NCI-H2029 treated with DMSO at 0.1 percent for 48 hours (cell line): ENCODE measurements around the gene WDHD1.
"Not testable (repeated sequence)": the region's sequence is repeated elsewhere in the genome, so short reads cannot be mapped to it uniquely, and the experiment has no call there.

ENCODE experiments used
- DNase-seq: peaks from one replicate; lab custom pipeline; 2025; lab: John Stamatoyannopoulos, UW

WDHD1 gene

DNA sequence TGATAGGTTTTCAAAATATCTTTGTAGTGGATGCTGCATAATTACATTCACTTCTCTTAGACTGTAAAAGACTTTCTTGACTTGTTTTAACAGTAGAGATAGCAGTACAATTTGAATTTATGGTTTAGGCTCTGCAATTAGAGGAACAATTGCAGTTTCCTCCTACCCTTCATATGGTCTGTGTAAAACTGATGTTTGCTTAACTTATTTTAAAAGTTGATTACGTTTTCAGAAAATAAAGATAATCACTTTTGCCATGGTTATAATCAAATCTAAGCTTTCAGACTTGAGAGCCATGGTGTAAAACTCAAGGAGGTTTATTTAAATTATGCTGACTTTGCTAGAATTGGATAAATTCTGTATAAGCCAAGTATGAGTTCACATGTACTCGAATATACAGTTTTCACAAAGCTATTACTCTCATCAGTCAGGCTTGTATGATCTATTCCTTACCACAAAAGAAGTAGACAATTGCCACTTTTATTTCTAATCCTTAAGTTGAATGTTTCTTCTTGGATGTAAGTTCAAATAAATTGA, 22.1 kb upstream of the WDHD1 start:
- no peak for DNase-seq

DNA sequence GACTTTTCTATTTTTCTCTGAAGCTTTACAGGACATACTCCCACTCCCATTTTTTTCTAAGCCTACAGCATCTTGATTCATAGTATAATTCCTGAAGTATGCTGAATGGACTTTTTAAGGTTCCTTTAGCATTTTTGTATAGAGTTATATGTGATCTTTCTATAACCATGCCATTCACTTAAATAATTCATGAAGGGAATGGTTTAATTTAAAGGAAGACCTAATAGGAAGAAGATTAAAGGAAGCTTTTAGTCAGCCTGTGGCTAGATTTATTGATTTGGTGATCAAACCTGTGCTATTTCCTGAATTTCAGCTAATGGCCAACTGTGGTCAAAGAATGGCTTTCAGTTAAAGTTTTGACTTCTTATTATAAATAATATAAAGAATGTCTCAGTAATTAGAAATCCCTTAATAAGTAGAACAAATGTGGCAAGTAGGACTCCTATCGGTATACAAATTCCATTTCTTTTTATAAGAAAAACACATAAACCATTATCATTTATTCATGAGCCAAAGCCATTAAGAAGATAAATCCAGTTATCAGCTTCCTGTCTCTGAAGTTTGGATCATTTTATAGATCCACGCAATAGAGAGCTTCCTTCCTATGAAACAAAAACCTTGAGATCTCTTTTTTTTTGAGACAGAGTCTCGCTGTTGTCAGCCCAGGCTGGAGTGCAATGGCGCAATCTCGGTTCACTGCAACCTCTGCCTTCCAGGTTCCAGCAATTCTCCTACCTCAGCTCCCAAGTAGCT, 20.6 kb upstream of the WDHD1 start:
- DNase-seq, result no peak

GRCh38 chr14:55045087-55045486, 18.2 kb upstream of the WDHD1 start:
- DNase-seq, result no peak

DNA sequence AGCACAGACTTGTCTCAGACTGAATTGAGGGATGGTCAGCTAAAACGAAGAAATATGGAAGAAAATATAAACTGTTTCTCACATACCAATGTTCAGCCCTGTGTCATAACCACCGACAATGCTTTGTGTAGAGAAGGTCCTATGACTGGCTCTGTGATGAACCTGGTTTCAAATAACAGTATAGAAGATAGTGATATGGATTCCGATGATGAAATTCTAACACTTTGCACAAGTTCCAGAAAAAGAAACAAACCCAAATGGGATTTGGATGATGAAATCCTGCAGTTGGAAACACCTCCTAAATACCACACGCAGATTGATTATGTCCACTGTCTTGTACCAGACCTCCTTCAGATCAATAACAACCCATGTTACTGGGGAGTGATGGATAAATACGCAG, 16.6 kb upstream of the WDHD1 start:
- no peak for DNase-seq

DNA sequence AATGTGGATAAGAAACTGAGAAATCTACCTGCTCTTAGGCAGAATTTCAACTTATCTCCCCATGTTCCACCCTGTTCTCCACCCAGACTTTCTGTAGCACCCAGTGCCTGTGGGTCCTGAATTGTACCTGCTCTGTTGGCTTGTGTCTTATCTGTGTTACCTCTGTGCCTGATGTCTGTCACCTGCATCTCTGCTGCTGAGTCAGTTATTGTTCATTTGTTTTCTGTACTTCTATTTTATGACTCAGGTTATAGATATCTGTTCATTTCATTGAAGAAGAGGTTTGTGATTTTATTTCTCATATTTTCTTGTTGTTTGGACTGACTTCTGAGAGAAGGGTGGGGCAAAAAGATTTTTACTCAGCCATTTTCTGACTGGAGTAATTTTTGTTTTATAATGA, 11.8 kb upstream of the WDHD1 start:
- no peak for DNase-seq

- DNase-seq, result not testable (repeated sequence)
These were observed 11.1 kb upstream of the WDHD1 start for GRCh38 chr14:55037995-55038394.

GRCh38 chr14:55031190-55031589, 4.3 kb upstream of the WDHD1 start:
- no peak for DNase-seq

DNA sequence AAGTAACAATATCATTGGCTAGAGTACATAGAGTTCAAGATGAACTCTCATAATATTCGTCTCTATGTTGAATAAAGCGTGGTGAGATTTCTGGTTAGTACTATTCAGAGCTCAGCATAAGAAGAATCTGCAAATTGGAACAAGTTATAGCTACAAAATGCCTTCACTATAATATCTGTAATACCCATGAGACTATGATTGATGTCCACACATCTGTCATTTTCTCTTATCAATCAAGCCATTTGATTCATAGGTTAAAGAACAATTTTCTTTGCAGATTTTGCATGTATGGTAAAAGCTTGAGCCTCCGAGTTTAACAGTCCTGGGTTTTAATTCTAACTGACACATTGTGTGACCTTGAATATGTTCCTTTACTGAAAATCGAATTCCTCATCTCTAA, 1.6 kb upstream of the WDHD1 start:
- DNase-seq, result no peak

DNA sequence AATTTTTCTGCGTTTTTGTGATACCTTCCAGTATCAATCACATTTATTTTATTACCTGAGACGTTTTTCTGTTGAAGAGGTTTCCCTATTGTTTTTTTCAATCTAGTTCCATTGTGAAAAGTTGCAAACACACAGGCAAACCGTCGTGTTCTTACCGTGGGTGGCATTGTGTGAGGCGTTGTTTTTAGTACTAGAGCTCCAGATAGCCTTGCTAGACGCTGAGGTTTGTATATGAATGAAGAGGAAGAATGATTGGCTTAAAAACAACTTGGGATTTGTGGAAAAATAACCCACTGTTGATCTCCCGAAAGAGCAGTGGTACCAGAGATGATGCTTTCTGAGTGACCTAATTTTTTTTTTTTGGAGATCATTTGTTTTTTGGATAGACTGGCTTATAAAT, 1.2 kb upstream of the WDHD1 start:
- DNase-seq, result no peak

GRCh38 chr14:55026441-55026792, 482 bp downstream of the WDHD1 start:
- no peak for DNase-seq

DNA sequence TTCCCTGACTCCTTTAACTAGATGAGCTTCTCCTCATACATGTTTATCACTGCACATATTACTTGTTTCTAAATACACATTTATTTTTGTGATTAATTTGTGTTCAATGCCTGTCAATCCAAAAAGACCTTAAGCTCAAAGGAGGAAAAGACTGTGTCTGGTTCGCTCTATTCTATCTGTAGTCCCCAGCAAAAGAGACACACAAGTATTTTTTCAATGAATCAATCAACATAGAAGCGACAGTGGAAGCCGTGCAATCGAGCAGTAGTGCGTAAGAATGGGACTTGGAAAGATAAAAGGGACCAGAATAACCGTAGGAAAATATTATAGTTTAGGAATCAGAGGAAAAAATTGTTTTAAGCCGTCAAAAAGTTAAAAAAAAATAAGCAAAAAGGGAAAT, 951 bp downstream of the WDHD1 start:
- DNase-seq, result no peak

DNA sequence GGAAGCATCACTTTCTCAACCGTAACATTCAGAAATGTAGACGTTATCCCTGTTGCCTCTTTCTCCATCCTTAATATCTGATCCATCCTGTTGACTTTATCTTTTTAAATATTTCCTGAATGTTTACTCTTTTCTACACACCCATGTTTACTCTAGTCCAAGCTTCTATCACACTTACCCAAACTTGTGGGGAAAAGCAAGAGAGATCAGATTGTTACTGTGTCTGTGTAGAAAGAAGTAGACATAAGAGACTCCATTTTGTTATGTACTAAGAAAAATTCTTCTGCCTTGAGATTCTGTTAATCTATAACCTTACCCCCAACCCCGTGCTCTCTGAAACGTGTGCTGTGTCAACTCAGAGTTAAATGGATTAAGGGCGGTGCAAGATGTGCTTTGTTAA, 2.5 kb downstream of the WDHD1 start:
- not testable (repeated sequence) for DNase-seq

DNA sequence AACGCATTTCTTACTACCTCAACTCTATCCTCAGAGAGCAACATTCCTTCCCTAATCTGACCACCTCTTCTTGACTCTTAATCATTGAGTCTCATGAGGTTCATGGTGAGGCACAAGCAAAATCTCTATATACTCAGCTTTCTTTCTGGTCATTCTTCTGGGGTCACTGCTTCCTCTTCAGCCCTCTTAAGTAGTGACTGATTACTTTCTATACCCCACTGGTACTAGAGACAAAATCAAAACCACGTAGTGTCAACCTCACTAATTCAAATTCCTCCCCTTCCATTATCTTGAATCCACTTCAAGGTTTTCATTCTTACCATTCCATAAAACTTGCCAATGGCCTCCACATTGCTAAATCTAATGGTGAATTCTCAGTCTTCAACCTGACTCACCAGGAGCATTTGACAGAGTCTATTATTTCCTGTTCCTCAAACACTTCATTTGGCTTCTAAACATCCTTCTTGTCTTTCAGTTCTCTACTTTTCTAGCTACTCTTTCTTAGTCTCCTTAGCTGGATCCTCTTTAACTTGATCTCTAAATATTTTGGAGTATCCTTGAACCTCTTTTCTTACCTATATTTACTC, 6.8 kb downstream of the WDHD1 start:
- no peak for DNase-seq

GRCh38 chr14:55015006-55015405, 11.9 kb downstream of the WDHD1 start:
- DNase-seq, result no peak

DNA sequence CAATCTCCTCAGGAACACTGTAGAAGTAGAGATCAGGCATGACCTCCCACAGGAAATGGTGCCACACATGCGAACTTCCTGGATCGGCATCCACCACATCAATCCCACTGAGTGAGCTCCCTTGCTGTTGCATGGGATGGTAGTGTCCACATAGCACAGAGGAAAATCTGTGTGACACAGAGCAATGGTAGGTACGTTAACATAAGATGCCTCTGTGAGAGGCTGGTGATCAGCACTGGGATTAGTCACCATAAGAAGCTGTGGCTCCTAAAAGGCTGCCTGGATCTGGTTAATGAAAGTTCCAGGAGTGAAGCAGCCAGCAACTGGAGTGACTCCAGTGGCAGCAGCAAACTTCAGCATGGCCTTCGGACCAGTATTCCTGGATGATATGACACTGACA, 21.8 kb downstream of the WDHD1 start:
- no peak for DNase-seq

GRCh38 chr14:55000381-55000780, 26.5 kb downstream of the WDHD1 start:
- no peak for DNase-seq

DNA sequence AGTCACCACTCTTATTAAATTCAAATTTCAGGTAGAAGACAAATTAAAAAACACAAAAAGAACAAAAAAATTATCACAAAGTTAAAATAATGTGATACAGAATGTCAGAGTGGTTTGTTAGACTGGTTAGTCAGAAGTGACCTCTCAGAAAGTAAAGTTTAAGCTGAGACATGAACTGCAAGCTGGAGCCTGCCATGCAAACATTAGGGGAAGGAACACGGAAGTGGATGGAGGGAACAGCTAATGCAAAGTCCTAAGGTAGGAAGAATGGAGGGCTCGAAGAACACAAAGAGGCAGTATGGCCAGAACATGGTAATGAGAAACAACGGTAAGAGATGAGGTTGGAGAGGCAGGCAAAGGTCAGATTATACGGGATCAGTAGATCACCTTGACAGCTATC, 41.7 kb downstream of the WDHD1 start:
- no peak for DNase-seq

GRCh38 chr14:54981698-54982097, 45.2 kb downstream of the WDHD1 start:
- no peak for DNase-seq

DNA sequence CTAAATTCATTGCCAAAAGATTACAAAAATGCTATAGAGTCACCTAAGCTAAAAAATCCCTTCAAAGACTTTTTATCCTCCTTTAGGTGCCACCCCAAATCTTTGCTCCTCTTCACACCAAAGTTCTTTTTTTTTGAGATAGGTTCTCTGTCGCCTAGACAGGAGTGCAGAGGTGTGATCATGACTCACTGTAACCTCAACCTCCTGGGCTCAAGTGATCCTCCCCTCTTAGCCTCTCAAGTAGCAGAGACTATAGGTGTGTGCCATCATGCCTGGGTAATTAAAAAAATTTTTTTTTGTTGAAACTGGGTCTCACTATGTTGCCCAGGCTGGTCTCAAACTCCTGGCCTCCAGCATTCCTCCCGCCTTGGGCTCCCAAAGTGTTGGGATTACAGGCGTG, 47.9 kb downstream of the WDHD1 start:
- DNase-seq, result no peak

GRCh38 chr14:54976316-54976715, 50.6 kb downstream of the WDHD1 start:
- no peak for DNase-seq

DNA sequence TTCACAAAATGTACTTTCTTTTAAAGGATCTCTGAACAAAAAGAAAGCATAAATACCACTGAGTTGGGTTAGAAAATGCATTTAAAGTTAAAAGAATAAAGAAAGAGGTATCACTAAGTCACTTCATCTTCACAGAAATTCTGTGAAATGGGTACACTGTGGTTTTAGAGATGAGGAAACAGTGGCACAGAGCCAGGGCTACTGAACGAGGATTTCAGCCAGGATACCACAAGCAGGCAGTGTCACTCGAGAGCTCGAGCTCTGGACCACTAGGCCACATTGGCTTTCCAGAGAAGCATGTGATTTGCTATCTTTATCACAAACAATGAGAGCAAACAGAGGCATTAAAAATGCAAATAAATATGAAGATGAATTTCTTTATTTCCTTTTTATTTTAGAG, 51.0 kb downstream of the WDHD1 start:
- no peak for DNase-seq

GRCh38 chr14:54974788-54975414, 52.0 kb downstream of the WDHD1 start:
- DNase-seq, result no peak

- DNase-seq, result no peak
These were observed 59.4 kb downstream of the WDHD1 start for GRCh38 chr14:54967496-54967895.
